Measurements from ENCODE around the gene SLC38A11. TPM values are rescaled to one million over a fixed set of nuclear protein-coding genes. Genes with fewer than 3 reads are reported as not detected.

The SLC38A11 gene
- total RNA-seq, 1 experiment from 2014 or later = 0.46 TPM

GRCh38 chr2:164850235-164850634, 105.1 kb downstream of the SLC38A11 start:
- POLR2A ChIA-PET = no interaction called here

DNA sequence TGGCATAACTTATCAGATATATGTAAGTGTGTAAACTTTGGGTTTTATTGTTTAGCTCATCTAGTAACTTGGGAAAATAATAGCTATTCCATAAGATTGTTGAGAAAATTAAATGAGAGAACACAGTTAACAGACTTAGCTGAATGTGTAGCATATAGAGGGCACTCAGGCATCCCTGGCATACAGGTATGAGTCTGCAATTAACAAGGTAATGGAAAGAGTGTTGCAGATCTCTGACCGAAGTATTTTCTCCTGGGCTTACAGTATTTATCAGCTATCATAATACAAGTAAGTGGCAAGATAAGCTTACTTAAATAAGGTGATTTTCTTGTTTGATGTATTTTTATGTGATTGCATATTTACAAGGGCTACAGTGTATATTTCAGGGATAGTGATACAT, 105.8 kb downstream of the SLC38A11 start:
- in situ Hi-C loops (cut with HindIII; ENCODE audit: low pct_unique_long_range_greater_than_20kb, low sequenced_read_pairs) (no loop called here), intact Hi-C loops (cut with micrococcal nuclease; ENCODE audit: unreplicated experiment) (no loop called here)
- Histone ChIP-seq H3K27ac (ENCODE audit: low read length) (no peak overlapping the region), H3K36me3 (ENCODE audit: control insufficient read depth, insufficient read depth, low read length) (no peaks in the 10 kb centered on the region), H3K9me3 (ENCODE audit: control insufficient read depth, insufficient read depth, low read depth, low read length) (no peaks in the 10 kb centered on the region), H3K4me3 (ENCODE audit: low read depth in 2 of 2, low read length in 2 of 2) (no peak overlapping the region), H3K27me3 (ENCODE audit: control insufficient read depth, insufficient read depth, low read length) (no peaks in the 10 kb centered on the region), H3K4me1 (ENCODE audit: control insufficient read depth, insufficient read depth, low read length) (no peaks in the 10 kb centered on the region; the same call in 1 of the 2 replicates)
- ChIA-PET CTCF (no interaction called here), POLR2A (no interaction called here)
- DNase-seq (ENCODE audit: low read depth, low spot score) (no peak), ATAC-seq (no peak)
- BruUV-seq (replicated peaks) = no TSS peak
- TF ChIP-seq TCF7L2 (IDR thresholded peaks at IDR 0.05; ENCODE audit: low read depth, low read length) (no peak), SIN3A (IDR thresholded peaks at IDR 0.05; ENCODE audit: borderline replicate concordance, insufficient read depth, low read depth, low read length) (no peak), POLR2AphosphoS5 (IDR thresholded peaks at IDR 0.05; ENCODE audit: low read depth, low read length) (no peak), REST (IDR thresholded peaks at IDR 0.05; ENCODE audit: insufficient read depth in 1 of 2, low read depth in 2 of 2, low read length in 1 of 2) (no peak)
- TF ChIP-seq, protein P1, sequence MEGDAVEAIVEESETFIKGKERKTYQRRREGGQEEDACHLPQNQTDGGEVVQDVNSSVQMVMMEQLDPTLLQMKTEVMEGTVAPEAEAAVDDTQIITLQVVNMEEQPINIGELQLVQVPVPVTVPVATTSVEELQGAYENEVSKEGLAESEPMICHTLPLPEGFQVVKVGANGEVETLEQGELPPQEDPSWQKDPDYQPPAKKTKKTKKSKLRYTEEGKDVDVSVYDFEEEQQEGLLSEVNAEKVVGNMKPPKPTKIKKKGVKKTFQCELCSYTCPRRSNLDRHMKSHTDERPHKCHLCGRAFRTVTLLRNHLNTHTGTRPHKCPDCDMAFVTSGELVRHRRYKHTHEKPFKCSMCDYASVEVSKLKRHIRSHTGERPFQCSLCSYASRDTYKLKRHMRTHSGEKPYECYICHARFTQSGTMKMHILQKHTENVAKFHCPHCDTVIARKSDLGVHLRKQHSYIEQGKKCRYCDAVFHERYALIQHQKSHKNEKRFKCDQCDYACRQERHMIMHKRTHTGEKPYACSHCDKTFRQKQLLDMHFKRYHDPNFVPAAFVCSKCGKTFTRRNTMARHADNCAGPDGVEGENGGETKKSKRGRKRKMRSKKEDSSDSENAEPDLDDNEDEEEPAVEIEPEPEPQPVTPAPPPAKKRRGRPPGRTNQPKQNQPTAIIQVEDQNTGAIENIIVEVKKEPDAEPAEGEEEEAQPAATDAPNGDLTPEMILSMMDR (IDR thresholded peaks at IDR 0.05) = no peak

More at GRCh38 chr2:164850235-164850634, 105.1 kb downstream of the SLC38A11 start:
- Histone ChIP-seq H3K4me1 (ENCODE audit: control insufficient read depth, insufficient read depth, low read length) (no peaks in the 10 kb centered on the region; the same call in 1 of the 2 replicates), H3K4me3 (ENCODE audit: low read depth in 2 of 2, low read length in 2 of 2) (no peak overlapping the region), H3K9me3 (ENCODE audit: control insufficient read depth, insufficient read depth, low read depth, low read length) (no peaks in the 10 kb centered on the region), H3K36me3 (ENCODE audit: control insufficient read depth, insufficient read depth, low read length) (no peaks in the 10 kb centered on the region), H3K27ac (ENCODE audit: low read length) (no peak overlapping the region), H3K27me3 (ENCODE audit: control insufficient read depth, insufficient read depth, low read length) (no peaks in the 10 kb centered on the region)
- no peak for DNase-seq (ENCODE audit: low read depth, low spot score)
- in situ Hi-C loops (cut with HindIII; ENCODE audit: low pct_unique_long_range_greater_than_20kb, low sequenced_read_pairs) (no loop called here), intact Hi-C loops (cut with micrococcal nuclease; ENCODE audit: unreplicated experiment) (no loop called here)
- no peak for ATAC-seq
- no TSS peak for BruUV-seq (replicated peaks)
- TF ChIP-seq POLR2AphosphoS5 (IDR thresholded peaks at IDR 0.05; ENCODE audit: low read depth, low read length) = no peak
- TF ChIP-seq SIN3A (IDR thresholded peaks at IDR 0.05; ENCODE audit: borderline replicate concordance, insufficient read depth, low read depth, low read length) = no peak
- no peak for TF ChIP-seq REST (IDR thresholded peaks at IDR 0.05; ENCODE audit: insufficient read depth in 1 of 2, low read depth in 2 of 2, low read length in 1 of 2)
- no peak for TF ChIP-seq TCF7L2 (IDR thresholded peaks at IDR 0.05; ENCODE audit: low read depth, low read length)
- TF ChIP-seq, protein P1 (IDR thresholded peaks at IDR 0.05) = no peak
- CTCF ChIA-PET = no interaction called here
